Trophoblast cell (in vitro differentiated cells and primary cell): ENCODE data around the gene STAB2.

Experiments
- DNase-seq, 2 donors: peaks; one replicate each; pipeline ENCODE4 v3.0.0-alpha.2; 2016
- H2AFZ ChIP-seq: 2 replicates; pipeline ENCODE4 v1.6.1; 2013; ENCODE audit warnings: low read length, moderate library complexity, mild to moderate bottlenecking; ENCODE audit not compliant: insufficient read depth, poor library complexity
- H2AK5ac ChIP-seq: 2 replicates; pipeline ENCODE4 v1.6.1; 2013; ENCODE audit warnings: mild to moderate bottlenecking, low read length
- H2BK120ac ChIP-seq: 2 replicates; pipeline ENCODE4 v1.6.1; 2013; ENCODE audit warnings: low read length, mild to moderate bottlenecking, moderate library complexity; ENCODE audit not compliant: insufficient read depth, poor library complexity
- H2BK12ac ChIP-seq: 2 replicates; pipeline ENCODE4 v1.6.1; 2013; ENCODE audit warnings: mild to moderate bottlenecking, low read length, moderate library complexity
- H2BK5ac ChIP-seq: 2 replicates; pipeline ENCODE4 v1.6.1; 2013; ENCODE audit warnings: low read length, low read depth, moderate library complexity, mild to moderate bottlenecking; ENCODE audit not compliant: poor library complexity
- H3K14ac ChIP-seq: 2 replicates; pipeline ENCODE4 v1.6.1; 2013; ENCODE audit warnings: mild to moderate bottlenecking, low read length
- H3K18ac ChIP-seq: 2 replicates; pipeline ENCODE4 v1.6.1; 2013; ENCODE audit warnings: mild to moderate bottlenecking, low read length
- H3K23ac ChIP-seq: 2 replicates; pipeline ENCODE4 v1.6.1; 2013; ENCODE audit warnings: low read length
- H3K27ac ChIP-seq: 2 replicates; pipeline ENCODE4 v1.5.1; 2013; ENCODE audit warnings: low read depth, mild to moderate bottlenecking, inconsistent platforms, low read length, moderate library complexity
- H3K27me3 ChIP-seq: 2 replicates; pipeline ENCODE4 v1.6.1; 2013; ENCODE audit warnings: inconsistent platforms, mild to moderate bottlenecking, low read length, moderate library complexity; ENCODE audit not compliant: insufficient read depth
- H3K36me3 ChIP-seq, 2 experiments: 1 replicate in 1 of 2; 2 replicates in 1 of 2; pipeline ENCODE4 v1.6.1; 2013; ENCODE audit warnings: low read length in 2 of 2, mild to moderate bottlenecking in 2 of 2, moderate library complexity in 1 of 2; ENCODE audit not compliant: insufficient read depth in 2 of 2, control insufficient read depth in 1 of 2
- H3K4ac ChIP-seq: 2 replicates; pipeline ENCODE4 v1.6.1; 2013; ENCODE audit warnings: low read depth, mild to moderate bottlenecking, low read length, moderate library complexity
- H3K4me1 ChIP-seq, 2 experiments: 1 replicate in 1 of 2; 2 replicates in 1 of 2; pipeline ENCODE4 v1.6.1; 2013; ENCODE audit warnings: low read length in 2 of 2, mild to moderate bottlenecking in 2 of 2, moderate library complexity in 1 of 2; ENCODE audit not compliant: insufficient read depth in 2 of 2, control insufficient read depth in 1 of 2
- H3K4me2 ChIP-seq: 2 replicates; pipeline ENCODE4 v1.6.1; 2013; ENCODE audit warnings: inconsistent platforms, mild to moderate bottlenecking, low read length, moderate library complexity
- H3K4me3 ChIP-seq: 2 replicates; pipeline ENCODE4 v1.5.1; 2013; ENCODE audit warnings: mild to moderate bottlenecking, low read depth, low read length, inconsistent platforms
- H3K79me1 ChIP-seq: one replicate; pipeline ENCODE4 v1.6.1; 2013; ENCODE audit warnings: low read length
- H3K79me2 ChIP-seq: 2 replicates; pipeline ENCODE4 v1.6.1; 2013; ENCODE audit warnings: low read length, mild to moderate bottlenecking; ENCODE audit not compliant: control insufficient read depth, insufficient read depth, poor library complexity
- H3K9ac ChIP-seq: 2 replicates; pipeline ENCODE4 v1.6.1; 2013; ENCODE audit warnings: mild to moderate bottlenecking, low read length
- H3K9me3 ChIP-seq: 2 replicates; pipeline ENCODE4 v1.6.1; 2013; ENCODE audit warnings: low read depth, mild to moderate bottlenecking, control low read depth, inconsistent platforms, low read length; ENCODE audit not compliant: insufficient read depth
- H4K12ac ChIP-seq: 2 replicates; pipeline ENCODE4 v1.6.1; 2013; ENCODE audit warnings: low read depth, mild to moderate bottlenecking, low read length, moderate library complexity
- H4K8ac ChIP-seq: 2 replicates; pipeline ENCODE4 v1.6.1; 2013; ENCODE audit warnings: low read depth, mild to moderate bottlenecking, low read length, moderate library complexity
- H4K91ac ChIP-seq: one replicate; pipeline ENCODE4 v1.6.1; 2013; ENCODE audit warnings: low read depth, mild to moderate bottlenecking, low read length, moderate library complexity
- WGBS: extraction: QIAGEN DNeasy Blood & Tissue Kit; methylation state at CpG from one replicate; pipeline ENCODE4 v1.1.7; 2013; ENCODE audit warnings: missing lambda C conversion rate; ENCODE audit not compliant: insufficient read length, insufficient coverage; ENCODE audit errors: extremely low coverage; 5-methylcytosine and 5-hydroxymethylcytosine counted together

Gene STAB2

GRCh38 chr12:103664626-103665025 lies 77.6 kb downstream of the STAB2 start:
- H2BK5ac ChIP-seq = no peak overlapping the region
- no peak overlapping the region for H3K4me3 ChIP-seq
- no peak overlapping the region for H3K27ac ChIP-seq
- DNase-seq = no peak
- no peak overlapping the region for H3K4ac ChIP-seq
- no peak overlapping the region for H3K18ac ChIP-seq
- no peak overlapping the region for H3K4me2 ChIP-seq
- H3K79me1 ChIP-seq = no peaks in the 10 kb centered on the region
- H3K9me3 ChIP-seq = no peaks in the 10 kb centered on the region
- H2BK12ac ChIP-seq = no peak overlapping the region
- no peak overlapping the region for H4K91ac ChIP-seq
- H4K8ac ChIP-seq = no peak overlapping the region
- H3K27me3 ChIP-seq = no peaks in the 10 kb centered on the region
- H3K23ac ChIP-seq = no peak overlapping the region
- H2AK5ac ChIP-seq = no peak overlapping the region
- H3K4me1 ChIP-seq = no peaks in the 10 kb centered on the region
- H3K36me3 ChIP-seq = no peaks in the 10 kb centered on the region
- H2BK120ac ChIP-seq = no peak overlapping the region
- no CpG with 5 or more reads among the region's 2 CpGs for WGBS
- H4K12ac ChIP-seq = no peak overlapping the region
- no peak overlapping the region for H3K9ac ChIP-seq
- H3K14ac ChIP-seq = no peak overlapping the region
- H3K79me2 ChIP-seq = no peaks in the 10 kb centered on the region
- H2AFZ ChIP-seq = no peak overlapping the region

GRCh38 chr12:103665971-103666370 lies 78.9 kb downstream of the STAB2 start:
- H3K27me3 ChIP-seq = no peaks in the 10 kb centered on the region
- H4K8ac ChIP-seq = no peak overlapping the region
- no peaks in the 10 kb centered on the region for H3K9me3 ChIP-seq
- H3K4ac ChIP-seq = no peak overlapping the region
- H2AK5ac ChIP-seq = no peak overlapping the region
- no peak overlapping the region for H2AFZ ChIP-seq
- no peak overlapping the region for H3K14ac ChIP-seq
- no peak overlapping the region for H3K9ac ChIP-seq
- no peak overlapping the region for H4K12ac ChIP-seq
- no peak overlapping the region for H3K27ac ChIP-seq
- H3K79me2 ChIP-seq = no peaks in the 10 kb centered on the region
- H3K4me1 ChIP-seq = no peaks in the 10 kb centered on the region
- H3K4me3 ChIP-seq = no peak overlapping the region
- H2BK12ac ChIP-seq = no peak overlapping the region
- no peak overlapping the region for H2BK5ac ChIP-seq
- H3K4me2 ChIP-seq = no peak overlapping the region
- no peak overlapping the region for H4K91ac ChIP-seq
- H3K36me3 ChIP-seq = no peaks in the 10 kb centered on the region
- DNase-seq = no peak
- no peak overlapping the region for H2BK120ac ChIP-seq
- no peak overlapping the region for H3K18ac ChIP-seq
- no CpG with 5 or more reads among the region's 5 CpGs for WGBS
- no peaks in the 10 kb centered on the region for H3K79me1 ChIP-seq
- no peak overlapping the region for H3K23ac ChIP-seq

GRCh38 chr12:103667125-103667524 lies 80.1 kb downstream of the STAB2 start:
- H4K8ac ChIP-seq = no peak overlapping the region
- no peak overlapping the region for H3K4me3 ChIP-seq
- H3K23ac ChIP-seq = no peak overlapping the region
- H3K4ac ChIP-seq = no peak overlapping the region
- no peak overlapping the region for H2AK5ac ChIP-seq
- H3K79me1 ChIP-seq = no peaks in the 10 kb centered on the region
- no peak overlapping the region for H3K18ac ChIP-seq
- H3K36me3 ChIP-seq = no peaks in the 10 kb centered on the region
- no peak overlapping the region for H4K12ac ChIP-seq
- no peak overlapping the region for H2AFZ ChIP-seq
- WGBS = no CpG with 5 or more reads among the region's 2 CpGs
- H3K4me1 ChIP-seq = no peaks in the 10 kb centered on the region
- no peak overlapping the region for H3K4me2 ChIP-seq
- H3K14ac ChIP-seq = no peak overlapping the region
- no peak for DNase-seq
- H3K79me2 ChIP-seq = no peaks in the 10 kb centered on the region
- H2BK12ac ChIP-seq = no peak overlapping the region
- H2BK5ac ChIP-seq = no peak overlapping the region
- no peak overlapping the region for H3K27ac ChIP-seq
- H3K27me3 ChIP-seq = no peaks in the 10 kb centered on the region
- H3K9ac ChIP-seq = no peak overlapping the region
- H3K9me3 ChIP-seq = no peaks in the 10 kb centered on the region
- no peak overlapping the region for H2BK120ac ChIP-seq
- no peak overlapping the region for H4K91ac ChIP-seq

GRCh38 chr12:103668520-103668919 lies 81.4 kb downstream of the STAB2 start:
- no CpG with 5 or more reads among the region's 8 CpGs for WGBS
- DNase-seq = no peak
- Histone ChIP-seq H3K14ac (no peak overlapping the region), H3K27me3 (no peaks in the 10 kb centered on the region), H3K9ac (no peak overlapping the region), H2BK120ac (no peak overlapping the region), H2BK5ac (no peak overlapping the region), H3K4ac (no peak overlapping the region), H2AK5ac (no peak overlapping the region), H4K91ac (no peak overlapping the region), H3K27ac (no peak overlapping the region), H3K18ac (no peak overlapping the region), H3K23ac (no peak overlapping the region), H3K4me2 (no peak overlapping the region), H3K79me2 (no peaks in the 10 kb centered on the region), H3K36me3 (no peaks in the 10 kb centered on the region), H3K4me1 (peaks cover under 1 to 1% of the 10 kb centered on the region in 2 experiments), H3K4me3 (peak overlapping the region; percentile 27), H2BK12ac (no peak overlapping the region), H3K9me3 (no peaks in the 10 kb centered on the region), H4K8ac (no peak overlapping the region), H3K79me1 (peaks cover 3% of the 10 kb centered on the region), H4K12ac (no peak overlapping the region), H2AFZ (no peak overlapping the region)
